Lung (tissue), 12 donors: Measurements from ENCODE around the gene TTK. TPM values are rescaled to one million over a fixed set of nuclear protein-coding genes. Genes with fewer than 3 reads are reported as not detected.
"Not testable (repeated sequence)": the region's sequence is repeated elsewhere in the genome, so short reads cannot be mapped to it uniquely, and the experiment has no call there.

Source experiments
- ATAC-seq: fragments of 200-7000 bp; cut with Tn5 transposase; one replicate; pipeline ENCODE4 v1.9.1; 2020; ENCODE audit warnings: moderate number of reproducible peaks; ENCODE audit not compliant: insufficient read depth, low FRiP score
- DNase-seq, 3 donors: peaks; one replicate each; pipeline ENCODE4 v3.0.0-alpha.2; 2013 to 2017
- H3K27ac ChIP-seq, 2 donors: one replicate each; pipeline ENCODE4 v1.5.1; 2013; ENCODE audit warnings: mild to moderate bottlenecking in 2 of 2, moderate library complexity in 2 of 2, control low read depth in 1 of 2, inconsistent platforms in 1 of 2, low read depth in 1 of 2, low read length in 1 of 2
- H3K27me3 ChIP-seq, 3 donors: one replicate each; pipeline ENCODE4 v1.5.1; 2013; ENCODE audit warnings: low read length in 2 of 3; ENCODE audit not compliant: control insufficient read depth in 3 of 3, insufficient read depth in 3 of 3
- H3K36me3 ChIP-seq, 4 donors: one replicate each; pipeline ENCODE4 v1.5.1; 2013; ENCODE audit warnings: low read length in 4 of 4, mild to moderate bottlenecking in 1 of 4, moderate library complexity in 1 of 4; ENCODE audit not compliant: control insufficient read depth in 4 of 4, insufficient read depth in 4 of 4
- H3K4me1 ChIP-seq, 5 donors: one replicate each; pipeline ENCODE4 v1.5.1; 2013; ENCODE audit warnings: low read length in 5 of 5, mild to moderate bottlenecking in 2 of 5, moderate library complexity in 1 of 5; ENCODE audit not compliant: control insufficient read depth in 5 of 5, insufficient read depth in 5 of 5
- H3K4me3 ChIP-seq: one replicate; pipeline ENCODE4 v1.5.1; 2013; ENCODE audit warnings: mild to moderate bottlenecking, control low read depth, moderate library complexity
- H3K9ac ChIP-seq, 2 donors: one replicate each; pipeline ENCODE4 v1.5.1; 2013; ENCODE audit warnings: low read length in 2 of 2, control low read depth in 1 of 2; ENCODE audit not compliant: insufficient read depth in 1 of 2
- H3K9me3 ChIP-seq, 4 donors: one replicate each; pipeline ENCODE4 v1.5.1; 2013; ENCODE audit warnings: low read length in 3 of 4, mild to moderate bottlenecking in 1 of 4, moderate library complexity in 1 of 4; ENCODE audit not compliant: control insufficient read depth in 4 of 4, insufficient read depth in 3 of 4
- WGBS, 2 donors: extraction: QIAGEN DNeasy Blood & Tissue Kit; methylation state at CpG; one replicate each; pipeline ENCODE4 v1.1.7; 2013; 5-methylcytosine and 5-hydroxymethylcytosine counted together
- polyA plus RNA-seq, 2 donors: library from polyadenylated mRNA; stranded (reverse); fragments of 200-250 nt; gene quantifications; one replicate each; pipeline ENCODE4 v1.2.1, GENCODE V29; 2013
- total RNA-seq, 2 donors: library from RNA; depleted of rRNA in 1 of 2; stranded (reverse); fragments of >200 nt in 1 of 2; gene quantifications; one replicate each; pipeline ENCODE4 v1.2.1, GENCODE V29; 2014 to 2021
- TF ChIP-seq, protein P1 (sequence below): IDR thresholded peaks from 2 replicates; pipeline ENCODE4 v1.5.1; 2012; ENCODE audit warnings: mild to moderate bottlenecking; ENCODE audit errors: control extremely low read depth, extremely low read depth
- donor health status: control.
- donor health status: control.
- donor health status: Bipolar disorder and iron deficiency.
- donor health status: healthy.
- donor health status: DM: yes; HTN: yes; CAD: no.

Gene TTK
- total and polyA plus RNA-seq, 4 donors: 0.69 to 3.7 (median 1.1) TPM

DNA sequence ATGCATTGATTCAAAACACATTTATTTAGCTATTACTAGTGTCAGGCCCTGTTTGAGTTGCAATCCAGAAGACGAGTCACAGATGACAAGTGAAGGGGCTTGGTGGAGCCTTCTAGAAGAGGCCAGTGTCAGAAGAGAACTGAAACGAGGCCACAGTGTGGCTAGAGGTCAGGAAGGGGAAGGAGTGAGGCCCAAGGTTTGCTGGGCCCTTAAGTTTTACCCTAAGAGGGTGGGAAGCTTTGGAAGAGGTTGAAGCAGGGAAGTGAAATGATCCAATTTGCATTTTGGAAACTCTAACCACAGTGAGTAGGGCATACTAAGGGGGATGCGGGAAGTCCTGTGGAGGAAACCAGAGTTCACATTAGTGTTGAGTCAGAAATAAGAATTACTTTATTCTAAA, 25.0 kb downstream of the TTK start:
- no peak for ATAC-seq
- Histone ChIP-seq H3K4me1 (no peaks in the 10 kb centered on the region), H3K36me3 (peaks cover 0 to 2% (median 0%) of the 10 kb centered on the region in 4 donors), H3K9me3 (no peaks in the 10 kb centered on the region), H3K4me3 (no peak overlapping the region), H3K9ac (no peak overlapping the region), H3K27ac (no peak overlapping the region), H3K27me3 (no peaks in the 10 kb centered on the region)
- 67 to 72% methylated on average over 3 of the region's 3 CpGs for WGBS, 2 donors
- no peak for DNase-seq
- TF ChIP-seq, protein P1, sequence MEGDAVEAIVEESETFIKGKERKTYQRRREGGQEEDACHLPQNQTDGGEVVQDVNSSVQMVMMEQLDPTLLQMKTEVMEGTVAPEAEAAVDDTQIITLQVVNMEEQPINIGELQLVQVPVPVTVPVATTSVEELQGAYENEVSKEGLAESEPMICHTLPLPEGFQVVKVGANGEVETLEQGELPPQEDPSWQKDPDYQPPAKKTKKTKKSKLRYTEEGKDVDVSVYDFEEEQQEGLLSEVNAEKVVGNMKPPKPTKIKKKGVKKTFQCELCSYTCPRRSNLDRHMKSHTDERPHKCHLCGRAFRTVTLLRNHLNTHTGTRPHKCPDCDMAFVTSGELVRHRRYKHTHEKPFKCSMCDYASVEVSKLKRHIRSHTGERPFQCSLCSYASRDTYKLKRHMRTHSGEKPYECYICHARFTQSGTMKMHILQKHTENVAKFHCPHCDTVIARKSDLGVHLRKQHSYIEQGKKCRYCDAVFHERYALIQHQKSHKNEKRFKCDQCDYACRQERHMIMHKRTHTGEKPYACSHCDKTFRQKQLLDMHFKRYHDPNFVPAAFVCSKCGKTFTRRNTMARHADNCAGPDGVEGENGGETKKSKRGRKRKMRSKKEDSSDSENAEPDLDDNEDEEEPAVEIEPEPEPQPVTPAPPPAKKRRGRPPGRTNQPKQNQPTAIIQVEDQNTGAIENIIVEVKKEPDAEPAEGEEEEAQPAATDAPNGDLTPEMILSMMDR: no peak

DNA sequence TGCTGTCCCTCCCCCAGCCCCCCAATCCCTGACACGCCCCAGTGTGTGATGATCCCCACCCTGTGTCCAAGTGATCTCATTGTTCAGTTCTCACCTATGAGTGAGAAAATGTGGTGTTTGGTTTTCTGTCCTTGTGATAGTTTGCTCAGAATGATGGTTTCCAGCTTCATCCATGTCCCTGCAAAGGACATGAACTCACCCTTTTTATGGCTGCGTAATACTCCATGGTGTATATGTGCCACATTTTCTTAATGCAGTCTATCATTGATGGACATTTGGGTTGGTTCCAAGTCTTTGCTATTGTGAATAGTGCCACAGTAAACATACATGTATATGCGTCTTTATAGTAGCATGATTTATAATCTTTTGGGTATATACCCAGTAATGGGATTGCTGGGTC, 43.8 kb downstream of the TTK start:
- 97 to 99% methylated on average over 3 of the region's 3 CpGs for WGBS, 2 donors
- H3K9ac ChIP-seq, H3K36me3 ChIP-seq, H3K4me3 ChIP-seq, H3K27me3 ChIP-seq, DNase-seq, ATAC-seq, H3K9me3 ChIP-seq, H3K4me1 ChIP-seq, H3K27ac ChIP-seq: not testable (repeated sequence)

DNA sequence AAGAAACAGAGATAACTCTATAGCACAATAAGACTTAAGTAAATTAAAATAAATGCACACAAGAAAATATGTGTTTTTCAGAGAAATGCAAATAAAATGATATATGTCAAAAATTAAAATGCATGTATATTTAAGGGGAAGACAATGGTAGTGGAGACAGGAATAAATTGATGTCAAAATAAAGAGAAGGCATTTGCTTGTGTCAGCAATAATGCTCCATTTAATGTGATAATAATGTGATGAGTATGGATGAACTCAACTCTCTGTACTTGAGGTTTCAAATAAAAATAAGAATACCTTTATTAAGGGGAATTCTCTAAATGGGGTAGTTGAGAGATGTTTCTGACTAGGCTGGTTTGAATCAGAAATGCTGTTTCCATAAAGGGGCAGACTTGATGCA, 56.3 kb downstream of the TTK start:
- no peaks in the 10 kb centered on the region for H3K27me3 ChIP-seq
- TF ChIP-seq, protein P1: no peak
- H3K4me1 ChIP-seq: no peaks in the 10 kb centered on the region
- H3K9ac ChIP-seq: no peak overlapping the region
- no peaks in the 10 kb centered on the region for H3K36me3 ChIP-seq
- no peaks in the 10 kb centered on the region for H3K9me3 ChIP-seq
- H3K27ac ChIP-seq: no peak overlapping the region
- no peak overlapping the region for H3K4me3 ChIP-seq
- ATAC-seq (no peak), DNase-seq (no peak)

DNA sequence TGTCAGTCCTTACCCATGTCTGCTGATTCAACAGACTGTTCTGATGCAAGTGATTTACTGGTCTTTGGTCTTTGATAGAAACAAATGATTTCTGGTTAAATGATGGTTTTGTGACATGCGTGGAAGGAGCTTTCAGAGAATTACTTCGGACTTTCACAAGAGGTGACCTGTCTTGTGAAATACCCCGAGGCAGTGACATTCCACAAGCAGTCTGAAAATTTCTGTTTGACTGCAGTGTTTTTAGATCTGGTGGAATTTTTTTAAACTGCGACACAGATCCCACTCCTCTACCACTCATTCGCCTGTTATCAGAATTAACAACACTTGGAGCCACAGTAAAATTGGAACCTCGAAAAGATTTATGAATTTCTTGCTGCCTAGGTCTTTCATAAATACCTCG, 63.7 kb downstream of the TTK start:
- H3K4me1 ChIP-seq, H3K9me3 ChIP-seq, ATAC-seq, DNase-seq, H3K27ac ChIP-seq, H3K36me3 ChIP-seq, H3K27me3 ChIP-seq, H3K4me3 ChIP-seq, H3K9ac ChIP-seq: not testable (repeated sequence)
- WGBS, 2 donors: 71 to 76% methylated on average over 7 of the region's 7 CpGs

DNA sequence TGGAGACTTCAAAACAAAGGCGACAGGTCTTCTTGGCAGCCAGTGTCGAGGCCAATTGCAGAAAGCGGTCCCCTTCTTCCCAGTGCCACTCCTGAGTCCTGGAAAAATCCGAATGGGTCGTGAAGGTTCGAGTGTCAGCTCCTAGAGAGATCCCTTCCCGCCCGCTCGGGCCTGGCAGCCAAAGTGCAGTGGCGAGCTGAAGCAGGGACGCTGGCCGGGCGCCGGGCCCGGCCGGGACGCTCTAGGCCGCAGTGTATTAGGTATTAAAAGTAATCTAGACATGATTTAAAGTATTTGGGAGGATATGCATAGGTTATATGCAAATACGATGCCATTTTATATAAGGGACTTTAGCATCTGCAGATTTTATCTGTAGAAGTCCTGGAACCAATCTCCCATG, 66.0 kb downstream of the TTK start:
- H3K36me3 ChIP-seq, ATAC-seq, H3K27me3 ChIP-seq, H3K9me3 ChIP-seq, DNase-seq, H3K9ac ChIP-seq, H3K4me1 ChIP-seq, H3K27ac ChIP-seq, H3K4me3 ChIP-seq: not testable (repeated sequence)
- 90 to 93% methylated on average over 19 of the region's 19 CpGs for WGBS, 2 donors
